HepG2 (cell line): ENCODE results near the gene APOC4. TPM values are rescaled to one million over a fixed set of nuclear protein-coding genes. Genes with fewer than 3 reads are reported as not detected.
A peak's percentile ranks its signal among the peaks of the same experiment; 100 is the strongest.

Source experiments
- DBP ChIP-seq: sonication (generic); formaldehyde crosslinking; IDR thresholded peaks from 2 replicates; pipeline ENCODE4 v1.4.0; 2020; ENCODE audit warnings: missing genetic modification reagents; ENCODE audit errors: not compliant biosample characterization
- FOXO1 ChIP-seq: sonication (generic); formaldehyde crosslinking; IDR thresholded peaks from 2 replicates; pipeline ENCODE4 v1.4.0; 2020; ENCODE audit warnings: missing genetic modification reagents
- MYNN ChIP-seq: sonication (generic); formaldehyde crosslinking; IDR thresholded peaks from 2 replicates; pipeline ENCODE4 v1.4.0; 2020; ENCODE audit warnings: mild to moderate bottlenecking, low read depth, missing genetic modification reagents
- TAF1 ChIP-seq: sonication (generic); formaldehyde crosslinking; IDR thresholded peaks from 2 replicates; pipeline ENCODE4 v1.4.0; 2020; ENCODE audit warnings: missing genetic modification reagents
- TFDP2 ChIP-seq: sonication (generic); formaldehyde crosslinking; IDR thresholded peaks from 2 replicates; pipeline ENCODE4 v1.4.0; 2020; ENCODE audit warnings: missing genetic modification reagents
- TSC22D2 ChIP-seq: sonication (generic); formaldehyde crosslinking; IDR thresholded peaks from 2 replicates; pipeline ENCODE4 v1.5.1; 2020; ENCODE audit warnings: missing genetic modification reagents, mild to moderate bottlenecking, borderline replicate concordance
- ZBTB40 ChIP-seq, 2 experiments: fragments of 450-650 bp in 1 of 2; sonication (generic) in 1 of 2; formaldehyde crosslinking in 1 of 2; IDR thresholded peaks; 2 replicates each; pipeline versions ENCODE4 v1.6.1 to v1.8.0; 2016 to 2022; ENCODE audit warnings: antibody characterized with exemption in 1 of 2, mild to moderate bottlenecking in 1 of 2, missing genetic modification reagents in 1 of 2
- ZHX1 ChIP-seq: sonication (generic); formaldehyde crosslinking; IDR thresholded peaks from 2 replicates; pipeline ENCODE4 v1.8.1; 2022; ENCODE audit warnings: low read depth, mild to moderate bottlenecking, missing genetic modification reagents
- ZNF205 ChIP-seq: IDR thresholded peaks from 2 replicates; pipeline ENCODE4 v1.6.1; 2018; ENCODE audit warnings: missing biosample characterization, missing genetic modification reagents
- ZNF253 ChIP-seq: sonication (generic); formaldehyde crosslinking; IDR thresholded peaks from 2 replicates; pipeline ENCODE4 v1.8.0; 2022; ENCODE audit warnings: mild to moderate bottlenecking, missing genetic modification reagents, borderline replicate concordance
- ZNF274 ChIP-seq: sonication (generic); formaldehyde crosslinking; IDR thresholded peaks from 2 replicates; pipeline ENCODE4 v1.5.1; 2020; ENCODE audit warnings: mild to moderate bottlenecking, missing genetic modification reagents
- ZNF317 ChIP-seq: sonication (generic); formaldehyde crosslinking; IDR thresholded peaks from 2 replicates; pipeline ENCODE4 v1.5.0; 2020; ENCODE audit warnings: mild to moderate bottlenecking, missing genetic modification reagents
- ZNF781 ChIP-seq: sonication (generic); formaldehyde crosslinking; IDR thresholded peaks from 2 replicates; pipeline ENCODE4 v1.5.1; 2020; ENCODE audit warnings: borderline replicate concordance, mild to moderate bottlenecking, missing genetic modification reagents; ENCODE audit errors: not compliant biosample characterization
- ZSCAN12 ChIP-seq: sonication (generic); formaldehyde crosslinking; IDR thresholded peaks from 2 replicates; pipeline ENCODE4 v1.9.0; 2021; ENCODE audit warnings: mild to moderate bottlenecking, missing genetic modification reagents
- polyA plus RNA-seq, 8 experiments: library from polyadenylated mRNA; depleted of rRNA in 3 of 8; stranded (reverse) in 7 of 8; unstranded in 1 of 8; fragments of >200 nt; fragmentation: Illumina TruSeq in 4 of 8; extraction: Trizol in 4 of 8; gene quantifications; 2 replicates each; pipeline versions ENCODE4 v1.2.1 to v1.2.3, GENCODE V29; 2011 to 2016; ENCODE audit warnings: low read depth in 4 of 8, missing spikeins in 1 of 8, mixed read lengths in 1 of 8; ENCODE audit not compliant: insufficient read depth in 1 of 8
- total RNA-seq, 5 experiments: library from RNA; depleted of rRNA; stranded (reverse); fragments of >200 nt; fragmentation: Illumina TruSeq; extraction: Trizol; gene quantifications; 2 replicates each; pipeline ENCODE4 v1.2.3, GENCODE V29; 2016; ENCODE audit warnings: low read depth in 1 of 5

The APOC4 gene
- total and polyA plus RNA-seq, 2 of the 13 experiments (the other 11 are each of a cell fraction or from before 2014, with no cell fraction given): 0.46 TPM; not detected in 1

- TF ChIP-seq TFDP2: peak; percentile 72
- TF ChIP-seq ZNF317 (CRISPR knock-in tag): peak; percentile 90
- peak; percentile 52; the same call in 1 of the 2 replicates for TF ChIP-seq TAF1 (CRISPR knock-in tag)
- peak; percentile 77; the same call in 1 of the 2 replicates for TF ChIP-seq ZNF274
- TF ChIP-seq ZSCAN12 (CRISPR knock-in tag): peak; percentile 58; the same call in 1 of the 2 replicates
- peak; percentile 86 for TF ChIP-seq ZNF205 (CRISPR knock-in tag)
- no peak for TF ChIP-seq ZNF253 (CRISPR knock-in tag)
- TF ChIP-seq TSC22D2 (CRISPR knock-in tag): peak; percentile 58; the same call in 1 of the 2 replicates
- no peak for TF ChIP-seq DBP (CRISPR knock-in tag)
- TF ChIP-seq ZNF781 (CRISPR knock-in tag): no peak
- TF ChIP-seq ZBTB40 (IDR thresholded peaks at IDR 0.05): no peak
- peak; percentile 94 for TF ChIP-seq ZBTB40 (CRISPR knock-in tag; IDR thresholded peaks at IDR 0.05)
- no peak for TF ChIP-seq MYNN (CRISPR knock-in tag)
- TF ChIP-seq FOXO1 (CRISPR knock-in tag): peak; percentile 96
- TF ChIP-seq ZHX1 (CRISPR knock-in tag): 0 out of 2 replicates have a peak, but pooled peaks have one; percentile 65
Measured at GRCh38 chr19:44925114-44925891, 16.7 kb upstream of the APOC4 start (continued).
